Measurements from ENCODE around the gene WRAP53. TPM values are rescaled to one million over a fixed set of nuclear protein-coding genes. Genes with fewer than 3 reads are reported as not detected.

The WRAP53 gene
- total RNA-seq, 1 donor from 2014 or later, result 17.1 TPM

GRCh38 chr17:7744416-7744815 lies 56.1 kb downstream of the WRAP53 start:
- TF ChIP-seq CTCF (IDR thresholded peaks at IDR 0.05), result no peak
- no peak for ATAC-seq (ENCODE audit: low read depth)
- POLR2A ChIA-PET, result interaction anchor here (0.6 to 1.3 kb wide), 2 partner anchors 244 to 1198 kb away, joined by 3 to 5 read pairs; no protein-coding TSS in a partner anchor
- CTCF ChIA-PET, result interaction anchor here (0.6 to 2.8 kb wide), 10 partner anchors 10 to 313 kb away, joined by 3 to 24 read pairs (median 6); no protein-coding TSS in a partner anchor
- Mint-ChIP-seq H3K27ac (no peak overlapping the region), H3K4me1 (no peaks in the 10 kb centered on the region), H3K4me3 (no peak overlapping the region), H3K9me3 (no peaks in the 10 kb centered on the region), H3K36me3 (ENCODE audit: low read depth) (no peaks in the 10 kb centered on the region), H3K27me3 (peaks cover 13% of the 10 kb centered on the region)
- DNase-seq, result no peak
- intact Hi-C loops (cut with micrococcal nuclease), result no loop called here

- H3K4me3 Mint-ChIP-seq, result no peak overlapping the region
- no peak for TF ChIP-seq CTCF (IDR thresholded peaks at IDR 0.05)
- no peaks in the 10 kb centered on the region for H3K4me1 Mint-ChIP-seq
- CTCF ChIA-PET, result no interaction called here
- H3K27ac Mint-ChIP-seq, result no peak overlapping the region
- no peak for ATAC-seq (ENCODE audit: low read depth)
- peaks cover 12% of the 10 kb centered on the region for H3K27me3 Mint-ChIP-seq
- POLR2A ChIA-PET, result interaction anchor here (0.7 kb wide), 1 partner anchor 344 kb away, joined by 3 read pairs; no protein-coding TSS in a partner anchor
- H3K36me3 Mint-ChIP-seq (ENCODE audit: low read depth), result no peaks in the 10 kb centered on the region
- no peak for DNase-seq
- intact Hi-C loops (cut with micrococcal nuclease), result no loop called here
- no peaks in the 10 kb centered on the region for H3K9me3 Mint-ChIP-seq
Measured at GRCh38 chr17:7745748-7746470, 57.6 kb downstream of the WRAP53 start.

- CTCF ChIA-PET, result interaction anchor here (0.9 kb wide), 1 partner anchor 243 kb away, joined by 3 read pairs; no protein-coding TSS in a partner anchor
- intact Hi-C loops (cut with micrococcal nuclease), result no loop called here
- Mint-ChIP-seq H3K4me3 (no peak overlapping the region), H3K36me3 (ENCODE audit: low read depth) (no peaks in the 10 kb centered on the region), H3K9me3 (no peaks in the 10 kb centered on the region), H3K27me3 (peaks cover 8% of the 10 kb centered on the region), H3K27ac (no peak overlapping the region), H3K4me1 (no peaks in the 10 kb centered on the region)
- TF ChIP-seq CTCF (IDR thresholded peaks at IDR 0.05), result no peak
- DNase-seq (no peak), ATAC-seq (ENCODE audit: low read depth) (no peak)
- POLR2A ChIA-PET, result no interaction called here
Measured at GRCh38 chr17:7747635-7748071, 59.4 kb downstream of the WRAP53 start.

- DNase-seq (no peak), ATAC-seq (ENCODE audit: low read depth) (no peak)
- H3K9me3 Mint-ChIP-seq, result no peaks in the 10 kb centered on the region
- no peak overlapping the region for H3K27ac Mint-ChIP-seq
- H3K4me3 Mint-ChIP-seq, result no peak overlapping the region
- H3K36me3 Mint-ChIP-seq (ENCODE audit: low read depth), result no peaks in the 10 kb centered on the region
- TF ChIP-seq CTCF (IDR thresholded peaks at IDR 0.05), result no peak
- POLR2A ChIA-PET, result no interaction called here
- H3K27me3 Mint-ChIP-seq, result peaks cover 12% of the 10 kb centered on the region
- H3K4me1 Mint-ChIP-seq, result no peaks in the 10 kb centered on the region
- intact Hi-C loops (cut with micrococcal nuclease), result no loop called here
- CTCF ChIA-PET, result interaction anchor here (0.9 kb wide), 1 partner anchor 242 kb away, joined by 3 read pairs; no protein-coding TSS in a partner anchor
Measured at GRCh38 chr17:7748076-7748775, 59.9 kb downstream of the WRAP53 start.

GRCh38 chr17:7750321-7750821 lies 62.1 kb downstream of the WRAP53 start:
- Mint-ChIP-seq H3K4me1 (no peaks in the 10 kb centered on the region), H3K4me3 (no peak overlapping the region), H3K27me3 (peaks cover 22% of the 10 kb centered on the region), H3K9me3 (no peaks in the 10 kb centered on the region), H3K27ac (no peak overlapping the region), H3K36me3 (ENCODE audit: low read depth) (no peaks in the 10 kb centered on the region)
- intact Hi-C loops (cut with micrococcal nuclease), result no loop called here
- ChIA-PET CTCF (no interaction called here), POLR2A (no interaction called here)
- TF ChIP-seq CTCF (IDR thresholded peaks at IDR 0.05), result no peak
- DNase-seq (no peak), ATAC-seq (ENCODE audit: low read depth) (no peak)

Measured in activated B cell treated with CpG ODN at 0.5 μM for 24 hours (primary cell).